Osteoblast (primary cell): ENCODE data around the gene CALD1. TPM values are rescaled to one million over a fixed set of nuclear protein-coding genes. Genes with fewer than 3 reads are reported as not detected.
A peak's percentile ranks its signal among the peaks of the same experiment; 100 is the strongest.

Source experiments
- DNase-seq: peaks from one replicate; pipeline ENCODE4 v3.0.0; 2011; ENCODE audit warnings: low spot score, mixed read lengths; ENCODE audit not compliant: insufficient read length; ENCODE audit errors: missing footprints
- H2AFZ ChIP-seq: 2 replicates; pipeline ENCODE4 v1.6.0; 2011; ENCODE audit warnings: mild to moderate bottlenecking, low read length
- H3K27ac ChIP-seq: 2 replicates; pipeline ENCODE4 v1.5.1; 2011; ENCODE audit warnings: mild to moderate bottlenecking, low read depth, low read length, moderate library complexity
- H3K27me3 ChIP-seq: 2 replicates; pipeline ENCODE4 v1.6.0; 2012; ENCODE audit warnings: mild to moderate bottlenecking, control low read depth, inconsistent platforms, low read length, moderate library complexity; ENCODE audit not compliant: insufficient read depth
- H3K36me3 ChIP-seq: 2 replicates; pipeline ENCODE4 v1.5.1; 2011; ENCODE audit warnings: mild to moderate bottlenecking, low read length, control low read depth, moderate library complexity; ENCODE audit not compliant: insufficient read depth
- H3K4me1 ChIP-seq: 2 replicates; pipeline ENCODE4 v1.5.1; 2011; ENCODE audit warnings: mild to moderate bottlenecking, low read length, control low read depth, moderate library complexity; ENCODE audit not compliant: insufficient read depth
- H3K4me2 ChIP-seq: 2 replicates; pipeline ENCODE4 v1.6.0; 2011; ENCODE audit warnings: mild to moderate bottlenecking, low read length; ENCODE audit not compliant: insufficient read depth
- H3K4me3 ChIP-seq: fragments of 200-600 bp; sonication (generic); 3 replicates; pipeline ENCODE4 v1.5.1; 2012; ENCODE audit warnings: mild to moderate bottlenecking, low read length, inconsistent platforms; ENCODE audit not compliant: insufficient read depth
- H3K79me2 ChIP-seq: 2 replicates; pipeline ENCODE4 v1.6.0; 2012; ENCODE audit warnings: mild to moderate bottlenecking, low read length, control low read depth, inconsistent platforms; ENCODE audit not compliant: insufficient read depth
- H3K9me3 ChIP-seq: 2 replicates; pipeline ENCODE4 v1.5.1; 2011; ENCODE audit warnings: low read depth, low read length, control low read depth
- H4K20me1 ChIP-seq: 2 replicates; pipeline ENCODE4 v1.6.0; 2012; ENCODE audit warnings: mild to moderate bottlenecking, low read length, control low read depth; ENCODE audit not compliant: insufficient read depth
- total RNA-seq: library from RNA; depleted of rRNA; stranded (reverse); fragments of >200 nt; gene quantifications from 2 replicates; pipeline ENCODE4 v1.2.3, GENCODE V29; 2012
- TF ChIP-seq, protein P1 (sequence below): IDR thresholded peaks from 2 replicates; pipeline ENCODE4 v1.5.1; 2011; ENCODE audit warnings: mild to moderate bottlenecking, low read depth, low read length, moderate library complexity; ENCODE audit errors: extremely low read depth

CALD1 gene
- total RNA-seq, 1 donor, result 1,123 TPM

GRCh38 chr7:134789967-134790685, 10.7 kb downstream of the CALD1 start:
- peak overlapping the region; percentile 29 for H3K4me3 ChIP-seq
- no peak overlapping the region for H2AFZ ChIP-seq
- H3K36me3 ChIP-seq, result peaks cover 67% of the 10 kb centered on the region
- H3K27ac ChIP-seq, result peak overlapping the region; percentile 94
- no peak for DNase-seq
- no peaks in the 10 kb centered on the region for H3K27me3 ChIP-seq
- no peaks in the 10 kb centered on the region for H3K9me3 ChIP-seq
- peak overlapping the region; percentile 46 for H3K4me2 ChIP-seq
- H3K4me1 ChIP-seq, result peaks cover 89% of the 10 kb centered on the region
- peaks cover 100% of the 10 kb centered on the region for H3K79me2 ChIP-seq
- TF ChIP-seq, protein P1, sequence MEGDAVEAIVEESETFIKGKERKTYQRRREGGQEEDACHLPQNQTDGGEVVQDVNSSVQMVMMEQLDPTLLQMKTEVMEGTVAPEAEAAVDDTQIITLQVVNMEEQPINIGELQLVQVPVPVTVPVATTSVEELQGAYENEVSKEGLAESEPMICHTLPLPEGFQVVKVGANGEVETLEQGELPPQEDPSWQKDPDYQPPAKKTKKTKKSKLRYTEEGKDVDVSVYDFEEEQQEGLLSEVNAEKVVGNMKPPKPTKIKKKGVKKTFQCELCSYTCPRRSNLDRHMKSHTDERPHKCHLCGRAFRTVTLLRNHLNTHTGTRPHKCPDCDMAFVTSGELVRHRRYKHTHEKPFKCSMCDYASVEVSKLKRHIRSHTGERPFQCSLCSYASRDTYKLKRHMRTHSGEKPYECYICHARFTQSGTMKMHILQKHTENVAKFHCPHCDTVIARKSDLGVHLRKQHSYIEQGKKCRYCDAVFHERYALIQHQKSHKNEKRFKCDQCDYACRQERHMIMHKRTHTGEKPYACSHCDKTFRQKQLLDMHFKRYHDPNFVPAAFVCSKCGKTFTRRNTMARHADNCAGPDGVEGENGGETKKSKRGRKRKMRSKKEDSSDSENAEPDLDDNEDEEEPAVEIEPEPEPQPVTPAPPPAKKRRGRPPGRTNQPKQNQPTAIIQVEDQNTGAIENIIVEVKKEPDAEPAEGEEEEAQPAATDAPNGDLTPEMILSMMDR, result no peak
- peaks cover 85% of the 10 kb centered on the region for H4K20me1 ChIP-seq

DNA sequence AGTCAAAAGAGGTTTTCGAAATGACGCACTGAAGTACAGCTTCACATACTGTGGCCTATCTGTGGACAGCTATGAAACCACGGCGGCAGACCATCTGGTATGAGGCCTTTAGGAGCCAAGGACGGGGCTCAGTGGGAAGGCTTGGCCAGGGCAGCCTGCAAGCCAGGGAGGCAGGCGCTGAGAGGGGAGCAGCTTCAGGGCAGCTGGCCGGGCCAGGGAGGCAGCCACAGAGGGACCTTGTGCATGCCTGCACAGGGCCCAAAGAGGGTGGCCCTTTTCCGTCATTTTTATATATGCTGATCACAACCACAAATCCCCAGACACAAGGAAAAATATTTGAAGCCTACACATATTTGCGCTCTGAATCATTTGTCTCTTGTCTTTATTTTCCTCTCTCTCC, 13.5 kb downstream of the CALD1 start:
- peak; percentile 47 for DNase-seq
- TF ChIP-seq, protein P1, result no peak
- H3K79me2 ChIP-seq, result peaks cover 100% of the 10 kb centered on the region
- no peak overlapping the region for H2AFZ ChIP-seq
- H4K20me1 ChIP-seq, result peaks cover 82% of the 10 kb centered on the region
- peak overlapping the region; percentile 82 for H3K27ac ChIP-seq
- H3K36me3 ChIP-seq, result peaks cover 71% of the 10 kb centered on the region
- no peaks in the 10 kb centered on the region for H3K9me3 ChIP-seq
- H3K4me2 ChIP-seq, result peak overlapping the region; percentile 11
- H3K4me3 ChIP-seq, result no peak overlapping the region
- H3K27me3 ChIP-seq, result no peaks in the 10 kb centered on the region
- H3K4me1 ChIP-seq, result peaks cover 83% of the 10 kb centered on the region

DNA sequence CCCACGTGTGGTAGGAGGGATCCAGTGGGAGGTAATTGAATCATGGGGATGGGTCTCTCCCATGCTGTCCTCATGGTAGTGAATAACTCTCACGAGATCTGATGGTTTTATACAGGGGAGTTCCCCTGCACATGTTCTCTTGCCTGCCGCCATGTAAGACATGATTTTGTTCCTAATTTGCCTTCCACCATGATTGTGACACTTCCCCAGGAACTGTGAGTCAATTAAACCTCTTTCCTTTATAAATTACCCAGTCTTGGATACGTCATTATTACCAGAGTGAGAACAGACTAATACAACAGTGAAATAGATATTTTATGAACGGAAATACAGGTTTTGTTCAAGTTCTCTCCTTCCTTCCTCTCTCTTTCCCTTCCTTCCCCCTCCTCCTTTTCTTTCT, 15.8 kb downstream of the CALD1 start:
- H3K4me2 ChIP-seq, result peak overlapping the region; percentile 20
- peaks cover 81% of the 10 kb centered on the region for H3K36me3 ChIP-seq
- peaks cover 86% of the 10 kb centered on the region for H4K20me1 ChIP-seq
- H3K4me3 ChIP-seq, result no peak overlapping the region
- H3K4me1 ChIP-seq, result peaks cover 84% of the 10 kb centered on the region
- peak overlapping the region; percentile 23 for H3K27ac ChIP-seq
- H3K79me2 ChIP-seq, result peaks cover 100% of the 10 kb centered on the region
- TF ChIP-seq, protein P1, result no peak
- H2AFZ ChIP-seq, result no peak overlapping the region
- no peak for DNase-seq
- H3K27me3 ChIP-seq, result no peaks in the 10 kb centered on the region
- H3K9me3 ChIP-seq, result no peaks in the 10 kb centered on the region

GRCh38 chr7:134798155-134798554, 18.7 kb downstream of the CALD1 start:
- H3K4me2 ChIP-seq, result peak overlapping the region; percentile 41
- H3K36me3 ChIP-seq, result peaks cover 81% of the 10 kb centered on the region
- H4K20me1 ChIP-seq, result peaks cover 84% of the 10 kb centered on the region
- H3K4me3 ChIP-seq, result no peak overlapping the region
- H3K27me3 ChIP-seq, result no peaks in the 10 kb centered on the region
- no peaks in the 10 kb centered on the region for H3K9me3 ChIP-seq
- no peak overlapping the region for H2AFZ ChIP-seq
- TF ChIP-seq, protein P1, result no peak
- peaks cover 99% of the 10 kb centered on the region for H3K79me2 ChIP-seq
- peaks cover 61% of the 10 kb centered on the region for H3K4me1 ChIP-seq
- H3K27ac ChIP-seq, result no peak overlapping the region
- no peak for DNase-seq
